Measurements from ENCODE around the gene CRYGC. TPM values are rescaled to one million over a fixed set of nuclear protein-coding genes. Genes with fewer than 3 reads are reported as not detected.
"Not testable (repeated sequence)": the region's sequence is repeated elsewhere in the genome, so short reads cannot be mapped to it uniquely, and the experiment has no call there.

Gene CRYGC
- total RNA-seq, 1 donor from 2014 or later = not detected

GRCh38 chr2:208101716-208102631, 27.7 kb downstream of the CRYGC start:
- Mint-ChIP-seq H3K36me3 (ENCODE audit: low read depth, unreplicated experiment) (peaks cover 4% of the 10 kb centered on the region), H3K27ac (ENCODE audit: unreplicated experiment) (no peak overlapping the region), H3K27me3 (ENCODE audit: unreplicated experiment) (peaks cover 4% of the 10 kb centered on the region), H3K4me1 (ENCODE audit: unreplicated experiment) (no peaks in the 10 kb centered on the region), H3K4me3 (ENCODE audit: unreplicated experiment) (no peak overlapping the region), H3K9me3 (ENCODE audit: unreplicated experiment) (no peaks in the 10 kb centered on the region)
- DNase-seq (ENCODE audit: low spot score) = no peak
- TF ChIP-seq, protein P1, sequence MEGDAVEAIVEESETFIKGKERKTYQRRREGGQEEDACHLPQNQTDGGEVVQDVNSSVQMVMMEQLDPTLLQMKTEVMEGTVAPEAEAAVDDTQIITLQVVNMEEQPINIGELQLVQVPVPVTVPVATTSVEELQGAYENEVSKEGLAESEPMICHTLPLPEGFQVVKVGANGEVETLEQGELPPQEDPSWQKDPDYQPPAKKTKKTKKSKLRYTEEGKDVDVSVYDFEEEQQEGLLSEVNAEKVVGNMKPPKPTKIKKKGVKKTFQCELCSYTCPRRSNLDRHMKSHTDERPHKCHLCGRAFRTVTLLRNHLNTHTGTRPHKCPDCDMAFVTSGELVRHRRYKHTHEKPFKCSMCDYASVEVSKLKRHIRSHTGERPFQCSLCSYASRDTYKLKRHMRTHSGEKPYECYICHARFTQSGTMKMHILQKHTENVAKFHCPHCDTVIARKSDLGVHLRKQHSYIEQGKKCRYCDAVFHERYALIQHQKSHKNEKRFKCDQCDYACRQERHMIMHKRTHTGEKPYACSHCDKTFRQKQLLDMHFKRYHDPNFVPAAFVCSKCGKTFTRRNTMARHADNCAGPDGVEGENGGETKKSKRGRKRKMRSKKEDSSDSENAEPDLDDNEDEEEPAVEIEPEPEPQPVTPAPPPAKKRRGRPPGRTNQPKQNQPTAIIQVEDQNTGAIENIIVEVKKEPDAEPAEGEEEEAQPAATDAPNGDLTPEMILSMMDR (IDR thresholded peaks at IDR 0.05; ENCODE audit: unreplicated experiment) = no peak

DNA sequence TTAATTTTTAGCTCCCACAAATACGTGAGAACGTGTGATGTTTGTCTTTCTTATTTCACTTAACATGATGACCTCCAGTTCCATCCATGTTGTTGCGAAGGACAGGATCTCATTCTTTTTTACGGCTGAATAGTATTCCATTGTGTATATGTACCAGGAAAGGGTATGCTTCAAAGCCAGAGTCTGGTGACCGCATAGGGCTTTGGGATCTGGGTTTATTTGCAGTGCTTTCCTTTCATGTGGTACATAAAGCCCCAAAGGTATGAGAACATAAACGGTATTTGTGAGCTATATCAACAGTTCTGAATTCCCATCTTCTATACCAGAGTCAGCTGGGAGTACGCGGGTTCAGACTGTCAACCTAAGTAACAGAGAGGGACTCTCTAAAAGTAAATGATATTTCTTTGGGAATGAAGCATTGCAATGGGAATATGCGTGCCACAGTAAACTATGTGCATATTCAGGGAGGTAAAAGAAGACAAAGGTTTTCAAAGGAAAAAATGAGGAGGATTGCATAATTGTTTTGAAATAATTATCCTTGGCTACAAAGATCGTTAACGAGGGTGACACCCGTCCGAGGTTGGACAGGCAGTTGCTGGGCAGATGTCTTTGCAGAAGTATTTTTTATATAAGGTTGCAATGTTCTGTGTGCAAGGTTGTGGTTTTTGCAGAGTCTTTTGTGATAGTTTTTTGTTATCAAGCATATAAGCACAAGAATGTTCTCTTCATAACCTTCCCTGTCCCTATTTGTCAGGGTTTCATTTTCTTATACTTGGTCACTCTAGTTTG, 29.8 kb downstream of the CRYGC start:
- no peak overlapping the region for H3K4me3 Mint-ChIP-seq (ENCODE audit: unreplicated experiment)
- TF ChIP-seq, protein P1 (IDR thresholded peaks at IDR 0.05; ENCODE audit: unreplicated experiment) = no peak
- no peak overlapping the region for H3K27ac Mint-ChIP-seq (ENCODE audit: unreplicated experiment)
- H3K36me3 Mint-ChIP-seq (ENCODE audit: low read depth, unreplicated experiment) = no peaks in the 10 kb centered on the region
- peaks cover 2% of the 10 kb centered on the region for H3K27me3 Mint-ChIP-seq (ENCODE audit: unreplicated experiment)
- no peaks in the 10 kb centered on the region for H3K9me3 Mint-ChIP-seq (ENCODE audit: unreplicated experiment)
- peaks cover 10% of the 10 kb centered on the region for H3K4me1 Mint-ChIP-seq (ENCODE audit: unreplicated experiment)
- no peak for DNase-seq (ENCODE audit: low spot score)

DNA sequence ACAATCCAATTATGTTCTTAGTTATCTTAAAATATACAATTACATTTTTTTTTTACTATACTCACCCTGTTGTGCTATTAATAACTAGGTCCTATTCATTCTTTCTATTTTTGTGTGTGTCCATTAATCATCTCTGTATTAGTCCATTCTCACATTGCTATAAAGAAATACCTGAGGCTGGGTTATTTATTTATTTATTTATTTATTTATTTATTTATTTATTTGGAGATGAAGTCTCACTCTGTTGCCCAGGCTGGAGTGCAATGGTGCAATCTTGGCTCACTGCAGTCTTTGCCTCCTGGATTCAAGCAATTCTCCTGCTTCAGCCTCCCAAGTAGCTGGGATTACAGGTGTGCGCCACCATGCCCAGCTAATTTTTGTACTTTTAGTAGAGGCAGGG, 30.9 kb downstream of the CRYGC start:
- not testable (repeated sequence) for H3K27me3 Mint-ChIP-seq (ENCODE audit: unreplicated experiment); H3K9me3 Mint-ChIP-seq (ENCODE audit: unreplicated experiment); H3K36me3 Mint-ChIP-seq (ENCODE audit: low read depth, unreplicated experiment); H3K27ac Mint-ChIP-seq (ENCODE audit: unreplicated experiment); H3K4me3 Mint-ChIP-seq (ENCODE audit: unreplicated experiment); H3K4me1 Mint-ChIP-seq (ENCODE audit: unreplicated experiment); DNase-seq (ENCODE audit: low spot score)

GRCh38 chr2:208098267-208098666, 31.4 kb downstream of the CRYGC start:
- TF ChIP-seq, protein P1 (IDR thresholded peaks at IDR 0.05; ENCODE audit: unreplicated experiment) = no peak
- peaks cover 2% of the 10 kb centered on the region for H3K27me3 Mint-ChIP-seq (ENCODE audit: unreplicated experiment)
- no peak for DNase-seq (ENCODE audit: low spot score)
- H3K9me3 Mint-ChIP-seq (ENCODE audit: unreplicated experiment) = no peaks in the 10 kb centered on the region
- H3K4me1 Mint-ChIP-seq (ENCODE audit: unreplicated experiment) = peaks cover 10% of the 10 kb centered on the region
- H3K27ac Mint-ChIP-seq (ENCODE audit: unreplicated experiment) = no peak overlapping the region
- no peak overlapping the region for H3K4me3 Mint-ChIP-seq (ENCODE audit: unreplicated experiment)
- H3K36me3 Mint-ChIP-seq (ENCODE audit: low read depth, unreplicated experiment) = no peaks in the 10 kb centered on the region

DNA sequence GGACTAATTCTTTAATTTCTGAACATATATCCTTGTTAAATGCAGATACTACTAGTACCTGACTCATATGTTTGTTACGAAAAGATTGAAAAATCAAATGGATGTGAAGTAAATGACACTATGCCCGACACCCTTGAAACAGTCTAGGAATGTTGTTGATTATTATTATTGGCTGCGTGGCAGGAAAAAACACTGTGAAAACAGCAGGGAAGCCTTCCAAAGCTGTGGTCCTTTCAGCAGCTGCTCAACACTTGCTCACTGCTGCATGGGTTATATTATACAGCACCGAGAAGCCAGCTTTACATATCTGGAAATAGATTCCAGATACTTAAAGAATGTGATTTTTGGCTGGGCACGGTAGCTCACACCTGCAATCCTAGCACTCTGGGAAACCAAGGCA, 31.8 kb downstream of the CRYGC start:
- Mint-ChIP-seq H3K4me3 (ENCODE audit: unreplicated experiment) (no peak overlapping the region), H3K27me3 (ENCODE audit: unreplicated experiment) (peaks cover 2% of the 10 kb centered on the region)
- no peak for DNase-seq (ENCODE audit: low spot score)

More for the DNA sequence above, 31.8 kb downstream of the CRYGC start:
- H3K9me3 Mint-ChIP-seq (ENCODE audit: unreplicated experiment) = no peaks in the 10 kb centered on the region
- H3K27ac Mint-ChIP-seq (ENCODE audit: unreplicated experiment) = no peak overlapping the region
- no peaks in the 10 kb centered on the region for H3K36me3 Mint-ChIP-seq (ENCODE audit: low read depth, unreplicated experiment)
- TF ChIP-seq, protein P1 (IDR thresholded peaks at IDR 0.05; ENCODE audit: unreplicated experiment) = no peak
- peaks cover 10% of the 10 kb centered on the region for H3K4me1 Mint-ChIP-seq (ENCODE audit: unreplicated experiment)
